Astrocyte (in vitro differentiated cells and primary cell): ENCODE data around the gene SSBP2. TPM values are rescaled to one million over a fixed set of nuclear protein-coding genes. Genes with fewer than 3 reads are reported as not detected.

ENCODE experiments used
- DNase-seq: peaks from one replicate; pipeline ENCODE4 v3.0.0-alpha.2; 2010; ENCODE audit warnings: low read depth
- FAIRE-seq: peaks from 2 replicates; lab custom pipeline; 2011; peaks lifted over from hg19 to GRCh38; lab: Jason Lieb, UNC
- H2AFZ ChIP-seq: 2 replicates; pipeline ENCODE4 v1.6.0; 2012; ENCODE audit warnings: low read depth, low read length, inconsistent platforms
- H3K27ac ChIP-seq: 2 replicates; pipeline ENCODE4 v1.5.1; 2011; ENCODE audit warnings: low read depth, low read length, inconsistent platforms
- H3K27me3 ChIP-seq: 2 replicates; pipeline ENCODE4 v1.6.0; 2011; ENCODE audit warnings: low read length, inconsistent platforms; ENCODE audit not compliant: insufficient read depth
- H3K36me3 ChIP-seq: 2 replicates; pipeline ENCODE4 v1.5.1; 2011; ENCODE audit warnings: low read length, inconsistent platforms; ENCODE audit not compliant: insufficient read depth
- H3K4me1 ChIP-seq: 2 replicates; pipeline ENCODE4 v1.5.1; 2011; ENCODE audit warnings: low read length, inconsistent platforms; ENCODE audit not compliant: insufficient read depth
- H3K4me2 ChIP-seq: 2 replicates; pipeline ENCODE4 v1.6.0; 2012; ENCODE audit warnings: low read length, inconsistent platforms
- H3K4me3 ChIP-seq: 2 replicates; pipeline ENCODE4 v1.5.1; 2011; ENCODE audit warnings: low read depth, mild to moderate bottlenecking, low read length, inconsistent platforms; ENCODE audit not compliant: insufficient read depth
- H3K79me2 ChIP-seq: 2 replicates; pipeline ENCODE4 v1.6.0; 2012; ENCODE audit warnings: mild to moderate bottlenecking, low read length, inconsistent platforms; ENCODE audit not compliant: insufficient read depth
- H3K9ac ChIP-seq: 2 replicates; pipeline ENCODE4 v1.6.0; 2012; ENCODE audit warnings: mild to moderate bottlenecking, low read length, inconsistent platforms
- H3K9me3 ChIP-seq: 2 replicates; pipeline ENCODE4 v1.5.1; 2012; ENCODE audit warnings: low read depth, mild to moderate bottlenecking, low read length, inconsistent platforms; ENCODE audit not compliant: insufficient read depth
- H4K20me1 ChIP-seq: 2 replicates; pipeline ENCODE4 v1.6.0; 2012; ENCODE audit warnings: low read length, inconsistent platforms; ENCODE audit not compliant: insufficient read depth
- H3K27ac Mint-ChIP-seq: one replicate; pipeline ENCODE4 v1.8.0; 2021; ENCODE audit warnings: mild to moderate bottlenecking, mixed read lengths; ENCODE audit not compliant: unreplicated experiment
- H3K27me3 Mint-ChIP-seq: one replicate; pipeline ENCODE4 v1.8.0; 2021; ENCODE audit warnings: low read depth, mixed read lengths; ENCODE audit not compliant: unreplicated experiment
- H3K36me3 Mint-ChIP-seq: one replicate; pipeline ENCODE4 v1.8.0; 2021; ENCODE audit warnings: low read depth, mixed read lengths; ENCODE audit not compliant: unreplicated experiment
- H3K4me1 Mint-ChIP-seq: one replicate; pipeline ENCODE4 v1.8.0; 2021; ENCODE audit warnings: low read depth, mixed read lengths; ENCODE audit not compliant: unreplicated experiment
- H3K4me3 Mint-ChIP-seq: one replicate; pipeline ENCODE4 v1.8.0; 2021; ENCODE audit warnings: mild to moderate bottlenecking, moderate library complexity, mixed read lengths; ENCODE audit not compliant: unreplicated experiment
- H3K9me3 Mint-ChIP-seq: one replicate; pipeline ENCODE4 v1.8.0; 2021; ENCODE audit warnings: mild to moderate bottlenecking, mixed read lengths; ENCODE audit not compliant: unreplicated experiment
- CTCF ChIP-seq: IDR thresholded peaks from 2 replicates; pipeline ENCODE4 v1.5.1; 2011; ENCODE audit warnings: low read depth, mild to moderate bottlenecking, inconsistent platforms, low read length, moderate library complexity; ENCODE audit not compliant: insufficient read depth
- EZH2 ChIP-seq: IDR thresholded peaks from 2 replicates; pipeline ENCODE4 v1.6.1; 2012; ENCODE audit warnings: mild to moderate bottlenecking, low read length, inconsistent platforms; ENCODE audit not compliant: insufficient read depth
- total RNA-seq: library from RNA; stranded (reverse); gene quantifications from 2 replicates; pipeline ENCODE4 v1.2.1, GENCODE V29; 2021

Gene SSBP2
- total RNA-seq, 1 donor from 2014 or later = 59.8 TPM

GRCh38 chr5:81530919-81531318 lies 220.0 kb downstream of the SSBP2 start:
- H3K4me1 Mint-ChIP-seq = peaks cover 23% of the 10 kb centered on the region
- Histone ChIP-seq H2AFZ (no peak overlapping the region), H4K20me1 (no peaks in the 10 kb centered on the region), H3K4me2 (no peak overlapping the region), H3K9ac (no peak overlapping the region), H3K79me2 (no peaks in the 10 kb centered on the region), H3K9me3 (no peaks in the 10 kb centered on the region), H3K36me3 (no peaks in the 10 kb centered on the region), H3K27ac (no peak overlapping the region), H3K27me3 (no peaks in the 10 kb centered on the region), H3K4me3 (no peak overlapping the region), H3K4me1 (no peaks in the 10 kb centered on the region)
- TF ChIP-seq EZH2 (no peak), CTCF (no peak)
- H3K9me3 Mint-ChIP-seq = no peaks in the 10 kb centered on the region
- no peak overlapping the region for H3K27ac Mint-ChIP-seq
- DNase-seq (no peak), FAIRE-seq (no peak)
- peak overlapping the region; percentile 27 for H3K4me3 Mint-ChIP-seq
- no peaks in the 10 kb centered on the region for H3K36me3 Mint-ChIP-seq
- no peaks in the 10 kb centered on the region for H3K27me3 Mint-ChIP-seq

- H3K79me2 ChIP-seq = no peaks in the 10 kb centered on the region
- no peaks in the 10 kb centered on the region for H3K9me3 ChIP-seq
- no peak overlapping the region for H3K4me3 ChIP-seq
- H3K9ac ChIP-seq = no peak overlapping the region
- no peak overlapping the region for H3K27ac ChIP-seq
- H2AFZ ChIP-seq = no peak overlapping the region
- H3K27me3 ChIP-seq = no peaks in the 10 kb centered on the region
- no peaks in the 10 kb centered on the region for H4K20me1 ChIP-seq
- Mint-ChIP-seq H3K9me3 (no peaks in the 10 kb centered on the region), H3K4me1 (peaks cover 16% of the 10 kb centered on the region), H3K4me3 (no peak overlapping the region), H3K27me3 (no peaks in the 10 kb centered on the region), H3K36me3 (no peaks in the 10 kb centered on the region), H3K27ac (peak overlapping the region; percentile 67)
- DNase-seq (peak; percentile 22), FAIRE-seq (no peak)
- no peaks in the 10 kb centered on the region for H3K36me3 ChIP-seq
- no peak overlapping the region for H3K4me2 ChIP-seq
- TF ChIP-seq EZH2 (no peak), CTCF (no peak)
- no peaks in the 10 kb centered on the region for H3K4me1 ChIP-seq
Observed at GRCh38 chr5:81525690-81526089, 225.2 kb downstream of the SSBP2 start.

- no peak overlapping the region for H3K9ac ChIP-seq
- no peak overlapping the region for H3K27ac Mint-ChIP-seq
- DNase-seq (no peak), FAIRE-seq (no peak)
- no peaks in the 10 kb centered on the region for H3K27me3 ChIP-seq
- H3K4me1 ChIP-seq = no peaks in the 10 kb centered on the region
- peaks cover 12% of the 10 kb centered on the region for H3K4me1 Mint-ChIP-seq
- H3K36me3 ChIP-seq = no peaks in the 10 kb centered on the region
- H3K27ac ChIP-seq = no peak overlapping the region
- no peaks in the 10 kb centered on the region for H3K79me2 ChIP-seq
- TF ChIP-seq EZH2 = no peak
- no peak for TF ChIP-seq CTCF
- H3K9me3 Mint-ChIP-seq = no peaks in the 10 kb centered on the region
- H4K20me1 ChIP-seq = no peaks in the 10 kb centered on the region
- H3K27me3 Mint-ChIP-seq = no peaks in the 10 kb centered on the region
- H3K4me3 ChIP-seq = no peak overlapping the region
- H3K4me3 Mint-ChIP-seq = no peak overlapping the region
- no peak overlapping the region for H3K4me2 ChIP-seq
- no peaks in the 10 kb centered on the region for H3K9me3 ChIP-seq
- H2AFZ ChIP-seq = no peak overlapping the region
- peaks cover 3% of the 10 kb centered on the region for H3K36me3 Mint-ChIP-seq
Observed at GRCh38 chr5:81524015-81524414, 226.9 kb downstream of the SSBP2 start.
